Liver (tissue), 9 donors: Measurements from ENCODE around the gene DPM2. TPM values are rescaled to one million over a fixed set of nuclear protein-coding genes. Genes with fewer than 3 reads are reported as not detected.

Experiments used
- DNase-seq: peaks from one replicate; pipeline ENCODE4 v3.0.0-alpha.2; 2017; ENCODE audit warnings: low spot score
- H3K27ac ChIP-seq, 2 donors: one replicate each; pipeline ENCODE4 v1.7.0; 2013; ENCODE audit warnings: inconsistent platforms in 2 of 2, low read length in 2 of 2, control low read depth in 1 of 2, low read depth in 1 of 2, mild to moderate bottlenecking in 1 of 2
- H3K27me3 ChIP-seq, 4 donors: one replicate each; pipeline versions ENCODE4 v1.6.1 to v1.7.0; 2013; ENCODE audit warnings: low read length in 3 of 4, inconsistent platforms in 1 of 4, mild to moderate bottlenecking in 1 of 4, moderate library complexity in 1 of 4; ENCODE audit not compliant: control insufficient read depth in 4 of 4, insufficient read depth in 4 of 4
- H3K36me3 ChIP-seq, 4 donors: one replicate each; pipeline versions ENCODE4 v1.6.1 to v1.7.0; 2013; ENCODE audit warnings: low read length in 3 of 4, mild to moderate bottlenecking in 3 of 4, low read depth in 1 of 4, moderate library complexity in 1 of 4; ENCODE audit not compliant: control insufficient read depth in 4 of 4, insufficient read depth in 3 of 4
- H3K4me1 ChIP-seq, 4 donors: one replicate each; pipeline versions ENCODE4 v1.6.1 to v1.7.0; 2013; ENCODE audit warnings: low read length in 3 of 4, mild to moderate bottlenecking in 3 of 4, moderate library complexity in 1 of 4; ENCODE audit not compliant: control insufficient read depth in 4 of 4, insufficient read depth in 4 of 4
- H3K4me3 ChIP-seq, 3 donors: one replicate each; pipeline versions ENCODE4 v1.6.1 to v1.7.0; 2013; ENCODE audit warnings: low read length in 3 of 3, control low read depth in 1 of 3, low read depth in 1 of 3, mild to moderate bottlenecking in 1 of 3
- H3K9ac ChIP-seq, 2 donors: one replicate each; pipeline ENCODE4 v1.7.0; 2013; ENCODE audit warnings: low read length in 2 of 2, mild to moderate bottlenecking in 2 of 2, moderate library complexity in 2 of 2, control low read depth in 1 of 2, low read depth in 1 of 2
- H3K9me3 ChIP-seq, 4 donors: one replicate each; pipeline versions ENCODE4 v1.6.1 to v1.7.0; 2013; ENCODE audit warnings: low read length in 3 of 4; ENCODE audit not compliant: control insufficient read depth in 4 of 4
- EGR1 ChIP-seq, 2 donors: IDR thresholded peaks; 2 replicates each; pipeline ENCODE4 v1.6.1; 2016 to 2018; ENCODE audit warnings: antibody characterized with exemption in 2 of 2, low read depth in 2 of 2
- FOXA1 ChIP-seq: IDR thresholded peaks from 2 replicates; pipeline ENCODE4 v1.6.1; 2016; ENCODE audit warnings: antibody characterized with exemption
- GABPA ChIP-seq, 2 donors: IDR thresholded peaks in 1 of 2; conservative IDR thresholded peaks in 1 of 2; 2 replicates each; pipeline ENCODE4 v1.6.1; 2016; ENCODE audit warnings: antibody characterized with exemption in 2 of 2, mild to moderate bottlenecking in 1 of 2, moderate library complexity in 1 of 2
- JUND ChIP-seq, 2 donors: IDR thresholded peaks; 2 replicates each; pipeline ENCODE4 v1.6.1; 2016; ENCODE audit warnings: antibody characterized with exemption in 2 of 2
- NR2F2 ChIP-seq: IDR thresholded peaks from 2 replicates; pipeline ENCODE4 v1.6.1; 2016; ENCODE audit warnings: antibody characterized with exemption
- RAD21 ChIP-seq, 2 donors: IDR thresholded peaks; 2 replicates each; pipeline ENCODE4 v1.6.1; 2016; ENCODE audit warnings: antibody characterized with exemption in 2 of 2, mild to moderate bottlenecking in 2 of 2
- RXRA ChIP-seq, 2 donors: IDR thresholded peaks; 2 replicates each; pipeline ENCODE4 v1.6.1; 2017 to 2018; ENCODE audit warnings: antibody characterized with exemption in 2 of 2, mild to moderate bottlenecking in 1 of 2
- SP1 ChIP-seq: IDR thresholded peaks from 2 replicates; pipeline ENCODE4 v1.6.1; 2018; ENCODE audit warnings: antibody characterized with exemption, mild to moderate bottlenecking
- TAF1 ChIP-seq: conservative IDR thresholded peaks from 2 replicates; pipeline ENCODE4 v1.6.1; 2016; ENCODE audit warnings: antibody characterized with exemption, mild to moderate bottlenecking
- YY1 ChIP-seq: IDR thresholded peaks from 2 replicates; pipeline ENCODE4 v1.6.1; 2016; ENCODE audit warnings: antibody characterized with exemption, mild to moderate bottlenecking
- WGBS: extraction: QIAGEN DNeasy Blood & Tissue Kit; methylation state at CpG from one replicate; pipeline ENCODE4 v1.1.7; 2013; 5-methylcytosine and 5-hydroxymethylcytosine counted together
- polyA plus RNA-seq, 2 donors: library from polyadenylated mRNA; stranded (reverse) in 1 of 2; unstranded in 1 of 2; fragments of 200-250 nt in 1 of 2; fragments of >200 nt in 1 of 2; fragmentation: Nextera tagmentation in 1 of 2; extraction: Ambion mirVana in 1 of 2; gene quantifications; one replicate each; pipeline versions ENCODE4 v1.2.1 to v1.2.3, GENCODE V29; 2013 to 2015
- total RNA-seq, 2 donors: library from RNA; depleted of rRNA; stranded (reverse); fragments of >200 nt; gene quantifications; one replicate each; pipeline ENCODE4 v1.2.3, GENCODE V29; 2014
- TF ChIP-seq, protein P1 (sequence below): IDR thresholded peaks from 2 replicates; pipeline ENCODE4 v1.6.1; 2016; ENCODE audit warnings: antibody characterized with exemption
- TF ChIP-seq, protein P2 (sequence below): IDR thresholded peaks from 2 replicates; pipeline ENCODE4 v1.6.1; 2016; ENCODE audit warnings: antibody characterized with exemption
- TF ChIP-seq, protein P3 (sequence below): fragments of 150-350 bp; IDR thresholded peaks from 2 replicates; pipeline ENCODE4 v1.5.1; 2017; ENCODE audit warnings: improper control_type of control experiment, low read depth, low read length; ENCODE audit not compliant: missing input control
- TF ChIP-seq, protein P4 (sequence below): IDR thresholded peaks from 2 replicates; pipeline ENCODE4 v1.6.1; 2016; ENCODE audit warnings: antibody characterized with exemption
- donor health status: healthy.
- donor health status: healthy.
- donor health status: healthy.
- donor health status: healthy.
- donor health status: healthy.

The DPM2 gene
- total and polyA plus RNA-seq, 4 donors, result 9.3 to 25.0 (median 22.0) TPM

DNA sequence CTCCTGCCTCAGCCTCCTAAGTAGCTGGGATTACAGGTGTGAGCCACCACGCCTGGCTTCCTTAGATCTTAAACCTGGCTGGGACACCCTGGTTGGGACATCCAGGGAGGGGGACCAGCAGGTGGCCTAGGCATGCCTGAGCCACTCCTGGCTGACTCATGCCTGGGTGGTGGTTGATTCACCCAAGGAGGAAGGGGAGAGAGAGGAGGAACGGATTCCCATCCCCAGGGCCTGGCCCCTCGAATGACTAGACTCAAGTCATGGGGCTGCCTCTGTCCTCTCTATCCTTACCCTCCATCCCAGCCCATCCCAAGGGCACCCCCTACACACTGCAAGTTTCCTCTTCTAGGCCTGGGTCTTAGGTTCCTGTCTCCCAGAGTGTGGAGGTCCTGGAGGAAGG lies 30.4 kb upstream of the DPM2 start (continued):
- TF ChIP-seq, protein P1, sequence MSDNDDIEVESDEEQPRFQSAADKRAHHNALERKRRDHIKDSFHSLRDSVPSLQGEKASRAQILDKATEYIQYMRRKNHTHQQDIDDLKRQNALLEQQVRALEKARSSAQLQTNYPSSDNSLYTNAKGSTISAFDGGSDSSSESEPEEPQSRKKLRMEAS, result no peak
- TF ChIP-seq TAF1, result no peak
- no peak for TF ChIP-seq NR2F2
- no peak for TF ChIP-seq YY1
- no peak for TF ChIP-seq SP1
- TF ChIP-seq, protein P2, sequence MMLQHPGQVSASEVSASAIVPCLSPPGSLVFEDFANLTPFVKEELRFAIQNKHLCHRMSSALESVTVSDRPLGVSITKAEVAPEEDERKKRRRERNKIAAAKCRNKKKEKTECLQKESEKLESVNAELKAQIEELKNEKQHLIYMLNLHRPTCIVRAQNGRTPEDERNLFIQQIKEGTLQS, result no peak

DNA sequence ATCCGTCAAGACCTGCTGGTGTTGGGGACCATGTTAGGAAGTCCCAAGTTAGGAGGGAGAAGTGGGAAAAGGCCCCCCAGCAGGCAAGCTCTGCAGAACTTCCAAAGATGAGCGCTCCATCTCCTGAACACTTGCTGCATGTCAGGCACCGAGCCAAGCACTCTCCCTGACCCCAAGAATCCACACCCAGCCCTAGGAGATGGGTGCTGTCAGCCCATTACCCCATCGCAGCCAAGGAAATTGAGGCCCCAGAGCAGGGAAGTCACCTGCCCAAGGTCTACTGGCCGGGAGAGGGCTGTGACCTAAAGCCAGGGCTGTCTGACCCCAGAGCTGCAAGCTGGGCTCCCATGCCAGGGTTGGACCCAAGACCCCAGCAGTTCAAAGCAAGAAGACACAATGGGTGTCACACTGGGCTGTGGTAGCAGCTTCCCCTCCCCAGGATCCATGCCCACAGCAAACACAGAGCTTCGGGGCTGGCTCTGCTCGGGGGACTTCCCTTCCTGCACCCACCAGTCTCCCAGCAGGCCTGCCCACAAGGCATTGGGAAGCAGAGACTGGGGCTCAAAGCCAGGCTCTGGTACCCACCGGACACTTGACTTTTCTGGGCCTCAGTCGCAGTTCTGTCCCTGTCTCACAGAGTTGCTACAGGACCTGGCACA lies 29.6 kb upstream of the DPM2 start:
- Histone ChIP-seq H3K4me1 (peaks cover 55 to 94% (median 80%) of the 10 kb centered on the region in 4 donors), H3K9me3 (no peaks in the 10 kb centered on the region), H3K9ac (no peak overlapping the region), H3K27ac (peak overlapping the region; percentile 16 to 90), H3K36me3 (no peaks in the 10 kb centered on the region), H3K27me3 (no peaks in the 10 kb centered on the region), H3K4me3 (no peak overlapping the region)
- TF ChIP-seq, protein P3, sequence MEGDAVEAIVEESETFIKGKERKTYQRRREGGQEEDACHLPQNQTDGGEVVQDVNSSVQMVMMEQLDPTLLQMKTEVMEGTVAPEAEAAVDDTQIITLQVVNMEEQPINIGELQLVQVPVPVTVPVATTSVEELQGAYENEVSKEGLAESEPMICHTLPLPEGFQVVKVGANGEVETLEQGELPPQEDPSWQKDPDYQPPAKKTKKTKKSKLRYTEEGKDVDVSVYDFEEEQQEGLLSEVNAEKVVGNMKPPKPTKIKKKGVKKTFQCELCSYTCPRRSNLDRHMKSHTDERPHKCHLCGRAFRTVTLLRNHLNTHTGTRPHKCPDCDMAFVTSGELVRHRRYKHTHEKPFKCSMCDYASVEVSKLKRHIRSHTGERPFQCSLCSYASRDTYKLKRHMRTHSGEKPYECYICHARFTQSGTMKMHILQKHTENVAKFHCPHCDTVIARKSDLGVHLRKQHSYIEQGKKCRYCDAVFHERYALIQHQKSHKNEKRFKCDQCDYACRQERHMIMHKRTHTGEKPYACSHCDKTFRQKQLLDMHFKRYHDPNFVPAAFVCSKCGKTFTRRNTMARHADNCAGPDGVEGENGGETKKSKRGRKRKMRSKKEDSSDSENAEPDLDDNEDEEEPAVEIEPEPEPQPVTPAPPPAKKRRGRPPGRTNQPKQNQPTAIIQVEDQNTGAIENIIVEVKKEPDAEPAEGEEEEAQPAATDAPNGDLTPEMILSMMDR, result no peak
- TF ChIP-seq FOXA1, result no peak
- no peak for TF ChIP-seq JUND (IDR thresholded peaks at IDR 0.05)
- no peak for TF ChIP-seq RAD21 (IDR thresholded peaks at IDR 0.05)
- TF ChIP-seq EGR1 (IDR thresholded peaks at IDR 0.05; ENCODE audit: low read depth in 2 of 2), result no peak
- TF ChIP-seq, protein P2, result no peak
- TF ChIP-seq, protein P4, sequence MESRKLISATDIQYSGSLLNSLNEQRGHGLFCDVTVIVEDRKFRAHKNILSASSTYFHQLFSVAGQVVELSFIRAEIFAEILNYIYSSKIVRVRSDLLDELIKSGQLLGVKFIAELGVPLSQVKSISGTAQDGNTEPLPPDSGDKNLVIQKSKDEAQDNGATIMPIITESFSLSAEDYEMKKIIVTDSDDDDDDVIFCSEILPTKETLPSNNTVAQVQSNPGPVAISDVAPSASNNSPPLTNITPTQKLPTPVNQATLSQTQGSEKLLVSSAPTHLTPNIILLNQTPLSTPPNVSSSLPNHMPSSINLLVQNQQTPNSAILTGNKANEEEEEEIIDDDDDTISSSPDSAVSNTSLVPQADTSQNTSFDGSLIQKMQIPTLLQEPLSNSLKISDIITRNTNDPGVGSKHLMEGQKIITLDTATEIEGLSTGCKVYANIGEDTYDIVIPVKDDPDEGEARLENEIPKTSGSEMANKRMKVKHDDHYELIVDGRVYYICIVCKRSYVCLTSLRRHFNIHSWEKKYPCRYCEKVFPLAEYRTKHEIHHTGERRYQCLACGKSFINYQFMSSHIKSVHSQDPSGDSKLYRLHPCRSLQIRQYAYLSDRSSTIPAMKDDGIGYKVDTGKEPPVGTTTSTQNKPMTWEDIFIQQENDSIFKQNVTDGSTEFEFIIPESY, result no peak
- TF ChIP-seq GABPA (IDR thresholded peaks at IDR 0.05 in 1 of 2, conservative IDR thresholded peaks at IDR 0.05 in 1 of 2), result no peak
- TF ChIP-seq RXRA (IDR thresholded peaks at IDR 0.05), result no peak
- DNase-seq, result no peak
- WGBS, result 71% methylated on average over 9 of the region's 9 CpGs

DNA sequence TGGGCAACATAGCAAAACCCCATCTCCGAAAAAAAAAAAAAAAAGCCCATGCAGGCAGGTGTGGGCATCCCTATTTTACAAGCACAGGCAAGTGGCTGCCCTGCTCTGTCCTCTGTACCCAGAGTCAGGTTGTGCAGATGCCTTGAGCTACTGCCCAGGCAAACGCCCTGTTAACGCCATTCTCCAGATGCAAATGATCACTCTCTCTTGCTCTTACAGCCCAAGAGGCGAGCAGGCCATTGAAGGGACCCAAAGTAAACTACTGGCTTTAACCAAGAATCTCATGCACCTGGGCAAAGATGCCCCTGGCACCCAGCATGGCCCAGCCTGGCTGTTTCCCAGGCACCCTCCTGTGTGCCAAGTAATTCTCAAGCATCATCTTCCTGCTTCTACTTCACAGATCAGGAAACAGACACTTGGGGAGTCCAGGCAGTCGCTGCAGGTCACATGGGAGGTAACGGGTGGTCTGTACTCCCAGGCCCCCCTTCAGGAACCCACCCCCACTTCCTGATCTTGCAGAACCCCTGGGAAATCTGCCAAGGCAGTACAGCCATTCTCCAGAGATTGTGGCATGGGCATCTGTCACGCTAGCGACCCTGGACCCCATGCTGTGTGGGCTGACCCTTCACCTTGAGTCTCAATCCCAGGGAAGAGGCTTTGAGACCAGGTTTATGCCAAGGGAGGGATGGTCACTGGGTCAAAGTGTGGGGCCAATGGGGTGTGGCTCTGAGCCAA lies 28.9 kb upstream of the DPM2 start:
- DNase-seq, result no peak
- Histone ChIP-seq H3K9ac (no peak overlapping the region), H3K36me3 (no peaks in the 10 kb centered on the region), H3K27ac (peak overlapping the region; percentile 85 to 90), H3K4me1 (peaks cover 50 to 90% (median 76%) of the 10 kb centered on the region in 4 donors), H3K27me3 (no peaks in the 10 kb centered on the region), H3K4me3 (no peak overlapping the region), H3K9me3 (no peaks in the 10 kb centered on the region)
- WGBS, result 58% methylated on average over 8 of the region's 8 CpGs
- peak; percentile 25 for TF ChIP-seq NR2F2
- TF ChIP-seq RAD21 (IDR thresholded peaks at IDR 0.05), result no peak
